Thymus (tissue), 11 donors: ENCODE measurements around the gene APOL3. TPM values are rescaled to one million over a fixed set of nuclear protein-coding genes. Genes with fewer than 3 reads are reported as not detected.
"Not testable (repeated sequence)": the region's sequence is repeated elsewhere in the genome, so short reads cannot be mapped to it uniquely, and the experiment has no call there.

Source experiments
- DNase-seq, 9 donors: peaks; one replicate each; pipeline ENCODE4 v3.0.0-alpha.2; 2013; ENCODE audit warnings: low spot score in 9 of 9, low read depth in 6 of 9, missing footprints in 1 of 9
- H3K27ac ChIP-seq, 2 donors: one replicate each; pipeline ENCODE4 v1.5.1; 2013; ENCODE audit warnings: control low read depth in 1 of 2, low read depth in 1 of 2, low read length in 1 of 2, mild to moderate bottlenecking in 1 of 2, moderate library complexity in 1 of 2
- H3K27me3 ChIP-seq, 2 donors: one replicate each; pipeline ENCODE4 v1.5.1; 2013; ENCODE audit warnings: low read length in 1 of 2; ENCODE audit not compliant: control insufficient read depth in 2 of 2, insufficient read depth in 1 of 2
- H3K36me3 ChIP-seq, 2 donors: one replicate each; pipeline ENCODE4 v1.5.1; 2013; ENCODE audit warnings: low read length in 1 of 2, mild to moderate bottlenecking in 1 of 2, moderate library complexity in 1 of 2; ENCODE audit not compliant: control insufficient read depth in 2 of 2, insufficient read depth in 2 of 2
- H3K4me1 ChIP-seq, 2 donors: one replicate each; pipeline ENCODE4 v1.5.1; 2013; ENCODE audit warnings: low read length in 2 of 2; ENCODE audit not compliant: control insufficient read depth in 2 of 2, insufficient read depth in 2 of 2
- H3K4me3 ChIP-seq, 2 donors: one replicate each; pipeline ENCODE4 v1.5.1; 2013; ENCODE audit warnings: low read length in 2 of 2, control low read depth in 1 of 2, mild to moderate bottlenecking in 1 of 2
- H3K9me3 ChIP-seq, 2 donors: one replicate each; pipeline ENCODE4 v1.5.1; 2013; ENCODE audit warnings: low read length in 1 of 2, mild to moderate bottlenecking in 1 of 2; ENCODE audit not compliant: control insufficient read depth in 2 of 2, insufficient read depth in 1 of 2
- WGBS: extraction: QIAGEN DNeasy Blood & Tissue Kit; methylation state at CpG from one replicate; pipeline ENCODE4 v1.1.7; 2013; 5-methylcytosine and 5-hydroxymethylcytosine counted together
- polyA plus RNA-seq: library from polyadenylated mRNA; stranded (reverse); fragments of 200-250 nt; gene quantifications from one replicate; pipeline ENCODE4 v1.2.3, GENCODE V29; 2013
- total RNA-seq: library from RNA; stranded (reverse); fragments of 120-200 nt; gene quantifications from one replicate; pipeline ENCODE4 v1.2.4, GENCODE V29; 2013
- donor health status: healthy.

Gene APOL3
- total and polyA plus RNA-seq, 2 donors = 35.1 to 42.6 TPM

DNA sequence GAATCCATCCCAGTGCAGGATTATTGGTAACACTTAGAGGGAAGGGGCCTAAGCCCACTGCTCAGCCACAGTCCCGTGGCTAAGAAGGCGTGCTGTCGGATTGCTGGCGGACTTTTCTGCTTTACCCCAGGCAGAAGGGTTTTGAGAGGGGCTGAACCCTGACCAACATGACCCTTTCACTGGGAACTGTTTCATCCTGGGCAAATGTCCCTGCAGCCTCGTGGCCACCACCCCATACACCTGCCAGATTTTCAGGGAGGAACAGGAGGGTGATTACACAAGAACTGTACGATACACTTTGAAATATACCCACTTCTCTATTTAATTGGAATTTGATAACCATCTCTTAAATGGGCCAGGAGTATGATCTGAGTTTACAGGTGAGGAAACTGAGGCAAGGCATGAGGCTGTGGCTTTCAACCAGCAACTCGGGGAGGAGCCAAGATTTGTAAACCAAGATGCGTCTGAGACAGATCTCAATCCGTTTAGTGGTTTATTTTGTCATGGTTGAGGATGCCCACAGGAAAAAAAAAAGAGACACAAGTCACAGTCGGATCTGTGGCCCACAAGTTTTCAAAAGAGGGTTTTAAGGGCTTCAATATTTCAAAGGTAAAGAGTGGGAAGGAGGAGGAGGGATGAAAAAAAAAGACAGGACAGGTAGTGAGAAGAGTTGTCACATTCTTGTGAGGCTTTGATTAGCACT is 6.1 kb upstream of the APOL3 start:
- H3K4me3 ChIP-seq = no peak overlapping the region
- no peaks in the 10 kb centered on the region for H3K27me3 ChIP-seq
- 65% methylated on average over 10 of the region's 10 CpGs for whole genome bisulfite sequencing
- peak overlapping the region in 1 of 2 donors; percentile 25 for H3K27ac ChIP-seq
- H3K4me1 ChIP-seq = peaks cover 24 to 26% of the 10 kb centered on the region in 2 donors
- H3K9me3 ChIP-seq = peaks cover 0 to 3% of the 10 kb centered on the region in 2 donors
- no peaks in the 10 kb centered on the region for H3K36me3 ChIP-seq
- peak in 2 of 9 donors; percentile 40 to 42 for DNase-seq

DNA sequence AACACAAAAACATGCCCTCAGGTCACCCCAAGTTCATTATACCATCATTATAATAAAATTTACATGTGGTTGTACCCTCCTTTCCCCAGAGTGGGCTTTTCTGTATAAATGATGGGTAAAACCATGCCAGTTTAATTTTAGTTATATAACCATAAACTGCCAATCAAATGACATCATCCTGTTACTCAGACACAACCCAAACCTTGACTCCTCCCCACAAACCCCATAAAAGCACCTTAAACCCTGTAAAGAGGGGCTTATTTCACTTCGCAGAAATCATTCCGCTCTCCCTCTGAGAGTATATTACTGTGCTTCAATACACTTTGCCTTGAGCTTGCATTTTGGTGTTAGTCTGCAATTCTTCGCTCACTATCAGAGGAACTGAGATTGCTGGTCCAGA is 5.5 kb upstream of the APOL3 start:
- Histone ChIP-seq H3K27me3 (no peaks in the 10 kb centered on the region), H3K4me1 (peaks cover 30 to 31% of the 10 kb centered on the region in 2 donors), H3K27ac (no peak overlapping the region), H3K36me3 (no peaks in the 10 kb centered on the region), H3K9me3 (peaks cover 0 to 4% of the 10 kb centered on the region in 2 donors), H3K4me3 (no peak overlapping the region)
- WGBS = 95% methylated on average over 3 of the region's 3 CpGs
- no peak for DNase-seq

DNA sequence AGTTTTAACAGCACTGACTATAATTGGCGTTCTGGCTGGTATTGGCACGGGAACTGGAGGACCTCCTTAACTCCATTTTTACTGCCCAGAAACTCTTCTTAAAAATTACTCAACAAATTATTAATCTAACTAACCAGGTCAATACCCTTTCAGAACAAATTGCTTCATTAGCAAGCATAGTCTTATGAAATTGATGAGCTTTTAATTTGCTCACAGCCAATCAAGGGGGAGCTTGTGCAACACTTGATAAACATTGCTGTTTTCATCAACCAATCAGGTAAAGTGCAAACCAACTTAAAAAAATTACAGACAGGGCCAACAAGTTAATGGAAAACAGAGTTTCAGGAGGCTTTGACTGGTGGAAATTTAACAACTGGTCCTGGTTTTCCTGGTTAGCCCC is 4.6 kb upstream of the APOL3 start:
- peaks cover 0 to 4% of the 10 kb centered on the region in 2 donors for H3K9me3 ChIP-seq
- no peaks in the 10 kb centered on the region for H3K27me3 ChIP-seq
- DNase-seq = no peak
- H3K36me3 ChIP-seq = no peaks in the 10 kb centered on the region
- H3K4me3 ChIP-seq = no peak overlapping the region
- no peak overlapping the region for H3K27ac ChIP-seq
- H3K4me1 ChIP-seq = peaks cover 38 to 41% of the 10 kb centered on the region in 2 donors
- 98% methylated on average over 2 of the region's 2 CpGs for WGBS

DNA sequence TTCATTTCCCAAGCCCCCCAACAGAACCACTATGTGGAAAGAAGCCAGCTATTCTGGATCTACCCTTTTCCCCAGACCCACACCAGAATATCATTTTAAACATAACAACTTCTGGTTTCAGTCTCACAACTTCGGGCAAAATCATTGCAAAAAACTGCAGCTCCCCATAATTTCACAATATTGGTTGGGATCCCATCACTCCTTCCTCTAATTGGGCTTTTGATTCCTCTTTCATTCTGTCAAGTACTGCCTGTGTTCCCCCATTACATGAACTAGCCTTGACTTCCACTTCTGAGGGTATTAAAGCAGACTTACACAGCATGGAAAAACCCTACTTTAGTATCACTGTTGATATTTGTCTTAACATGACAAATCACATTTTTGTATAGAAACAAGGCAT is 4.1 kb upstream of the APOL3 start:
- Histone ChIP-seq H3K4me3 (no peak overlapping the region), H3K27ac (no peak overlapping the region), H3K36me3 (no peaks in the 10 kb centered on the region), H3K27me3 (no peaks in the 10 kb centered on the region), H3K4me1 (peaks cover 43 to 46% of the 10 kb centered on the region in 2 donors), H3K9me3 (peaks cover 0 to 4% of the 10 kb centered on the region in 2 donors)
- 92% methylated on average over 1 of the region's 1 CpG for WGBS
- no peak for DNase-seq

DNA sequence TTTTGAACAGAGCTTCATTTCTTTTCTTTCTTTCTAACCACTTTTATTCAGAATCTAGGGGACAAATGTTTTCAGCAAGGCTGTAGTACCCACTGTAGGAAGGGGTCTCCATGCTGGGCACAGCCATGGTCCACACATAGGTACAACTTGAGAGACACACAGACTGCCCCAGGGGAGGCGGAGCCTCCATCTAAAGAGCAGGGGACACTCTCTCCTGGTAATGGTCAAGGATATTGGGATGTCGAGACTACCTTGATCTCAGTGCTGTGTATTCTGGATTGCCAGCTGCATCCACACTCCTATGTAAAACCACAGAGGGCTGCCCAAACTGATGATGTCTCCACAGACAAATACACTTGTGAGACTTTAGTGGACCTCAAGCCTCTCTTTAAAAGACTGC is 2.9 kb upstream of the APOL3 start:
- H3K4me3 ChIP-seq = no peak overlapping the region
- peaks cover 52 to 57% of the 10 kb centered on the region in 2 donors for H3K4me1 ChIP-seq
- H3K36me3 ChIP-seq = no peaks in the 10 kb centered on the region
- peaks cover 0 to 4% of the 10 kb centered on the region in 2 donors for H3K9me3 ChIP-seq
- H3K27ac ChIP-seq = no peak overlapping the region
- DNase-seq = no peak
- 91% methylated on average over 2 of the region's 2 CpGs for WGBS
- H3K27me3 ChIP-seq = no peaks in the 10 kb centered on the region

DNA sequence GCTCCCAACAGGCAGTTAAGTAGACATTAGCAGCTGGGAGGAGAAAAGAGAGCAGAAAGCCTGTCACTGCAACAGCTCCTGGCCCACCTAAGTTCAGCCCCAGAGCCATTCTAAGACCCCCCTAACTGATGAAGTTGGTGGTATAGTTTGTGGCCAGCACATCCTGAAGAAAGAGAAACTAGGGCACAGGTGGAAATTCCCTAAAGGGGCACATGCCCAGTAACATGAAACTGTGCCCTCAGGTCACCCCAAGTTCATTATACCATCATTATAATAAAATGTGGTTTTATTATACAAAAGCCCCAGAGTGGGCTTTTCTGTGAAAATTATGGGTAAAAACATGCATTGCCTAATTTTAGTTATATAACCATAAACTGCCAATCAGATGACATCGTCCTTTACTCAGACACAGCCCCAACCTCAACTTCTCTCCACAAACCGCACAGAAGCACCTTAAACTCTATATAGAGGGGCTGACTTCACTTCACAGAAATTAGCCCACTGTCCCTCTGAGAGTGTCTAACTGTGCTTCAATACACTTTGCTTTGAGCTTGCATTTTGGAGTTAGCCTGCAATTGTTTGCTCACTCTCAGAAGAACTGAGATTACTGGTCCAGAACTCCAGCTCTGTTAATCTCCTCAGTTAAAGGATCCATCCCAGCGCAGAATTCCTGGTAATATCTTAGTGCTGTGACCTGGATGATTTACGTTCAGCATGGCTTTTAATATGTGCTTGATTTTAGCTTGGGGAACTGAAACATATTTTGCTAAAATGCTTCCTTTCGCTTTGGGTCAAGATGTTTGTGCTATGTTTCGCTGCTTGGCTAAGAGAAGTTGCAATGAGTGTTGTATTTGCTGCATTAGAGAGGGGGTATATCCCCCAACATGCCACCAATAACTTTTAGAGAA is 1.8 kb upstream of the APOL3 start:
- H3K27me3 ChIP-seq = no peaks in the 10 kb centered on the region
- H3K27ac ChIP-seq = peak overlapping the region; percentile 75 to 77
- no peak overlapping the region for H3K4me3 ChIP-seq
- DNase-seq = peak in 1 of 9 donors; percentile 57
- peaks cover 52 to 62% of the 10 kb centered on the region in 2 donors for H3K4me1 ChIP-seq
- H3K9me3 ChIP-seq = peaks cover 0 to 4% of the 10 kb centered on the region in 2 donors
- WGBS = 56% methylated on average over 6 of the region's 6 CpGs
- H3K36me3 ChIP-seq = no peaks in the 10 kb centered on the region

DNA sequence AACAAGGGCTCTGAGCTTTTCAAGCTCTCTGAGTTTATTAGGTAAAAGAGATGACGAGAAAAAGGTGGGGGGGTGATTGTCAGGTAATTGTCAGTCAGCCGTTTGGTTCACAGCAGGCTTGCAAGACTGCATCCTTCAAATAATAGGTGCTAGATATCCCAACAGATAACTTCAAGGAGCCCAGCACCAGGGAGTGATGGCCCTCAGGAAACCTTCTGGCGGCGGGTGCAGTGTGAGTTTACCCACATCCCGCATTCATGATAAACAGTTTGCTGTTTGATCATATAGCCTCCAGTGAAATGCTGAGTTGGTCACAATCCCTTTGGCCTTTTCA is 1.2 kb upstream of the APOL3 start:
- H3K27ac ChIP-seq = peak overlapping the region; percentile 10 to 75
- not testable (repeated sequence) for DNase-seq, H3K4me3 ChIP-seq

DNA sequence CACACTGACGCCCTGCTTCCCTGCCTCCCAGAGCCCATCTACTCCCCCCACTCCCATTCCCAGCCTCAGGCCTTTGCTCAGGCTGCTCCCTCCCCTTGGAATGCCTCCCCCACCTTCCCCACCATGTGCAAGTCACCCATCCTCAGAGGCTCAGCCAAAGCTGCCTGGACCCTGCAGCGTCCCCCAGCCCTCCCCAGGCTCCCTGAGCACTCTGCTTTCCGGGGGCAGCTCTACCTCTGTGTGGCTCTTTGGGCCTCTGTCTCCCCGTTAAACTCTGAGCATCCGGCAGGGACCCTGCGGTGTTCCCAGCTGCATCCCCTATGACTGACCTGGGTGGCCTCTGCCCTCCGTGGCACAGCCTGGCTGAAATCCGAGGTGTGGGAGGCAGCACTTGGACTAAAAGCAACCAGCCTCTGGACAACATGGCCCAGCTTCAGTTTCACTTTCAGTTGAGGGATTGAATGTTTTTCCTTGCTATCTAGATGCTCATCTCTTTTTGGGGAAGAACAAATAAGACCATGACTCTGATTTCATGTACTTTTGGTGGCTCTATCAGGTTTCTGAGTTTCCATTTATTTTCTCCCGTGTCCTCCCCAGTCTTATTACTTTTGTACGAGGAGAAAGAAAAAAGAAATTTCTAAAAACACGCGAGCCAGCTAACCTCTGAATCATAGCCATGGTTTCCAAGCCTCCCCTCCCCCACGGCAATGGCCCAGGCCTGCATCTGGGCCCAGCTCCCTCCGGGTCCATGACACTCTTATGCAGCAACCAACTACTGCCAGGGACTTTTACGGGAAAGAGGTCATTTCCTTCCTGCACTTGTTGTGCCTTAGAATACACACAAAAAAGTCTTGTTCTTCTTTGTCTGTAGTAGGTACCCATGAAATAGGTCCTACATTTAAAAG is 3.8 kb downstream of the APOL3 start:
- WGBS = 8% methylated on average over 15 of the region's 15 CpGs
- Histone ChIP-seq H3K36me3 (no peaks in the 10 kb centered on the region), H3K4me1 (peaks cover 45 to 61% of the 10 kb centered on the region in 2 donors)

More for the DNA sequence above, 1.2 kb upstream of the APOL3 start:
- H3K9me3 ChIP-seq, H3K27me3 ChIP-seq, H3K36me3 ChIP-seq: not testable (repeated sequence)
- 36% methylated on average over 5 of the region's 5 CpGs for WGBS
- peaks cover 52 to 64% of the 10 kb centered on the region in 2 donors for H3K4me1 ChIP-seq

More for the DNA sequence above, 3.8 kb downstream of the APOL3 start:
- H3K4me3 ChIP-seq = peak overlapping the region; percentile 38 to 58
- DNase-seq = peak in 7 of 9 donors; percentile 41 to 81 (median 52)
- H3K27me3 ChIP-seq = no peaks in the 10 kb centered on the region
- H3K9me3 ChIP-seq = peaks cover 0 to 7% of the 10 kb centered on the region in 2 donors
- H3K27ac ChIP-seq = peak overlapping the region; percentile 61 to 92
